HG03442 (cell line): ENCODE measurements around the gene SLC12A3.

Experiments
- ATAC-seq: cut with Tn5 transposase; IDR thresholded peaks from one replicate; pipeline ENCODE4 v1.9.1; 2021; ENCODE audit warnings: mild to moderate bottlenecking, moderate library complexity; ENCODE audit not compliant: unreplicated experiment

SLC12A3 gene

DNA sequence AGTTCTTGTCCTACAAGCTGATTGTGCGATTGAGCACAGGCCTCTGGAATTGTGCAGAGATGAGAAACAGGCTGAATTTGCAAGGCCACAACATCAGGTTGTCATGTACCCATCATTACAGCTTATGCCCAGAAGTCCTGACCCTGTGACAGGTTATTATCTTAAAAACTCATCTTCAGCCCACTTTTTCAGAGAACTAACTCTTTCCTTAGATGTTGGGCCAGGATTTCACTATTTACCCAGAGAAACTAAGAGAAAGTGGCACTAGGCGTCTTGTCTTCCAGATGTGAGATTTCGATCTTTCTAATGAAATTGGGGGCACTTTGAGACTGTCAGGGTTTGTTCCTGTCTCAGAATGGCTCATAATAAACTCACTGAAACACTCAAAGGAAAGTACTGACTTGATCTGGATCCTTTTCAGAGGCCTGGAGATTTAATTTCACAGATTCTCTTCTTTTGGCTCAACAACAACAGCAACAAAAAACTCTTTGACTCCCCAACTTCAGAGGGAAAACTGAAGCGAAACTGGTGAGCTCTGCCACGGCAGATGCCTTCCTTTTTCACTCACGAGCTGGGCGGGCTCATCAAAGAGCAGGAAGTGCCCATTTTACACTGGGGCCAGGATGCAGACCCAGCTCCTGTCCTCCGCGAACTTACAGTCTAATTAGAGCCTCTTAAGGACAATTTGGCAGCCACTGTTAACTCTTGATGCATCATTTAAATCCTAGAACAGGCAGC lies 17.7 kb upstream of the SLC12A3 start:
- ATAC-seq, result no peak

GRCh38 chr16:56848029-56848936 lies 16.7 kb upstream of the SLC12A3 start:
- no peak for ATAC-seq

- no peak for ATAC-seq
Observed at GRCh38 chr16:56848955-56849689, 15.9 kb upstream of the SLC12A3 start.

GRCh38 chr16:56849690-56850680 lies 15.0 kb upstream of the SLC12A3 start:
- no peak for ATAC-seq

- ATAC-seq, result no peak
Observed at GRCh38 chr16:56851671-56852400, 13.2 kb upstream of the SLC12A3 start.

DNA sequence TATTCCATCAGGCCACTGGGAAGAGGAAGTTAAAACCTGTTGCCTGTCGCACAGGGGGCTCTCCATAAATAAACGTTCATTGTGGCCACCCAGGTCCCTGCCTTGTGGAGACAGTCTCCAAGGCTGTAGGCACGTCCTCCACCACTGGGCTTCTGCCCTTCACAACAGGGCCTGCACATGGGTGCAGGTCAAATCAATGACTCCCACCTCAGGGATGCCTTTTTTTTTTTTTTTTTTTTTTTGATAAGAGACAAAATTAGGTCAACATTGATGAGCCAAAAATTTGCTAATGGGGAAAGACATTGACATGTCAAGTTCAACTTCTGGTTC lies 12.6 kb upstream of the SLC12A3 start:
- no peak for ATAC-seq

- no peak for ATAC-seq
Observed at GRCh38 chr16:56852968-56853367, 12.0 kb upstream of the SLC12A3 start.

DNA sequence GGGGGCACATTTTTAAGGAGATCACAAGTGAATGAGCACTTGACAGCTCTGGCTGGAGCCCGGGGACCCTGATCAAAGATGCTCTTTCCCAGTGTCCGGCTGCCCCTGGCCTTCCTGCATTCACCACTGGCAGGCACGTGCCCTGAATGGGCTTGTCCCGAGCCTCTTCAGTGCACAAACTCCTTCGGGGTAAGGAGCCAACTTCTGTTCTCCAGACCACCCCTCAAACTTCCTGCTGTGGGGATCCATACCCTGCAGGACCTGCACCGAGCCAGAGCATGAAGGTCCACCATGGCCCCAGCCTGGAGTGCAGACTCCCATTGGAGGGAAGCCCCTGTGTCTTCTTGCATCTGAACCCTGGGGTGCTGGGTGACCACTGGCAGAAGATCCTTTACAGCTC lies 9.8 kb upstream of the SLC12A3 start:
- ATAC-seq, result no peak

DNA sequence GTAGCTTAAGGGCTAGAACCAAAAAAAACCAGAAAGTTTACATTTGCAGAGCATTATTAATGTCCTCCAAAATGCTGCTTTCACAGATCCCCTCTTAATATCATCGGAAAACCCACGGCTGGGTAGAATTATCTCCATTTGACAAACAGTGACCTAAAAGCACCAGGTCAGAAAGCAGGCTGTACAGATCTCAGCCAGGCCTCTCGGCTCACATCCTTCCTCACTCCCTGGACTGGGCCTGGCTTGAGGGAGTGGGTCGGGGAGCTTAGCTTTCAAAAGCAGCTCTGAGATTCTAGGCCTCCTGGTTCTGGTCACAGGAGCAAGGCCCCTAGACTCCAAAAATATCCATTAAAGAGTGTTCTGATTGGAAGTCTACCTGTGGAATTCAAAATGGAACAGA lies 9.1 kb upstream of the SLC12A3 start:
- no peak for ATAC-seq

- no peak for ATAC-seq
Observed at GRCh38 chr16:56856876-56857447, 8.0 kb upstream of the SLC12A3 start.

DNA sequence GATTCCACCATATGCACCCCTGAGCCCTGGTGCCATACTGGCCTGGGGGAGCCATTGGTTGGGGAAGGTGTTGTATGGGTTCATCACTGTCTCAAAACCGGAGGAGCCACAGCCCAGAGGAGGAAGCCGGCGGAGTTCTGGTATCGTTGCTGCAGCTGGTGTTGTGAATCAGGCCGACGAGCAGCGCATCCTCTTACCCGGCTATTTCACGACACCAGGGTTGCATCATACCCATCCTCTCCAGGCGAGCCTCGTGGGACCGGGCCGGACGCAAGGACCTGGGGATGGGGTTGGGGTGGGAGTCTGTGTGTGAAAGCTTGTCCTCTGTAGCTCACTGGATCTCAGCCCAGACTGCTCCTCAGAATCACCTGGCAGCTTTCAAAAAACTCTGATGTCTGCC lies 6.6 kb upstream of the SLC12A3 start:
- ATAC-seq, result no peak

DNA sequence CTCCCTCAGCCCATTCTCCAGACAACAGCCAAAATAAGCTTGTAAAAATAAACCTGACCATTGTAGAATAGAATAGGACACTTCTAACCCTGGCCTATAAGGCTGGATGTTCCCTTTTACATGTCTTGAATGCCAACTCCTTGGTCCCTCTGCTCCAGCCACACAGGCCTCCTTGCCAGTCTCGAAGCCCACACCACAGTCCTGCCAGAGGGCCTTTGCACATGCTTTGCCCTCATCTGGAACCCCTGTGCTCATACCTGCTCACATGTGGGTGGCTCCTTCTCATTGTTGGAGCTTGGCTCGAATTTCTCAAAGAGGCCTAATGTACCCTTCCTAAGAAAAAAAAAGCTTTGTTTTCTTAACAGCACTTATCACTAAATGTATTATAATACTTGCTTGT lies 5.4 kb upstream of the SLC12A3 start:
- ATAC-seq, result no peak

DNA sequence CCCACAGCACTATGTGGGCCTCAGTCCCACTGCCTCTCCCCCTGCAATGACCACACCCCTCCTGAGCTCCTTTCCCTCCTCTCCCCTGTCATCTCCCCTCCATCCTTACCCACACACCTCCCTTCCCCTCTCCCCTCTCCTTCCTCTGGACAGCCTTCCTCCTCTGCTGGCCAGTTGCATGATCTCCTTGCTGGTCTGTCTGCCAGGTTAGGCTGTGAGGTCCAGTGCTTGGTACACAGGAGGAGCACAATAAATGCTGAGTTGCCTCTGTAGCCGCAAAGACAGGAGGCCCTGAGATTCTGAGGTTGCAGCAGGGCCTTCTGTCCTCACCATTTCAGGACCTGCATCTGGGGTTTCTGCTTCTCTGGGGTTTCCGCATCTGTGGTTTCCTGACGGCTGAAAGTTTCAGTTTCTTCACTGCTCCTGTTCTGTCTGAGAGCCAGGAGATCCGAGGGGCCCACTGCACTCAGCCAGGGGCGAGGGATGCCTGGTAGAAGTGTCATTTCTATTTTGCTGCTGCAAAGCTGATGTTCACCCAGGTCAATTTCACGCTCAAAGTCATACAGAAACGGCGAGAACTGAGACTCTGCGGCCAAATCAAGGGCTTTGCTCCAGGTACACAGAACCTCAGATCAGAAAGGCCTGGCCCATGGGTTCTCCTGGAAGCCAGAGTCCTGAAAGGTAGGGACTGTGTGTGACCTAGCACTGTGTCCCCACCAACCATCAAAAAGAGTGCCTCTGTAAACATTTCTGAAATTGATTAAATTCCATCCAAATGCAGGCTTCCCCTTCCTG lies 4.6 kb upstream of the SLC12A3 start:
- ATAC-seq, result peak; percentile 62

DNA sequence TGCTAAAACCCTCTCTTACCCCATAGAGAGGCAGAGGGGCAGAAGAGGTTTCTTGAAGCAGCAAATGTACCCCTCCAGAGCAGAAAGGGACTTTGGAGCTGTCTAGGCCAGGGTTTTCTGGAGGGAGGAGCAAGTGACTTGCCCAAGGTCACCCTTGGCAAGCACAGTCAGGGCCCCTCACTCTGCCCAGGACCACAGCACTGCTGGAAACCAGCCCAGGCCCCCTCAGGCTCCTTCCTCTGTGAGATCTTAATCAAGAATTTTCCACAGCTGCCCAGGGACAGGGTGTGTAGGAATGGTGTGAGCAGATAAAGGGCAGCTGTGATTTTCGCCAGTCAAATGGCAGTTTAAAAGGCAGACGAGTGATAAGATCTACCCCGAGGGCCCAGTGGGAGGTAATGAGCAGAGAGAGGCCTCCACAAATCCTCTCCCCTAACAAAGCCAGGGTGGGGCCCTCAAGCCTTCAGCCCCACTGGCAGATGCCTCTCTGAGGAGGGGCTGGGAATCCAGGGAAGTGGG lies 3.9 kb upstream of the SLC12A3 start:
- ATAC-seq, result no peak

DNA sequence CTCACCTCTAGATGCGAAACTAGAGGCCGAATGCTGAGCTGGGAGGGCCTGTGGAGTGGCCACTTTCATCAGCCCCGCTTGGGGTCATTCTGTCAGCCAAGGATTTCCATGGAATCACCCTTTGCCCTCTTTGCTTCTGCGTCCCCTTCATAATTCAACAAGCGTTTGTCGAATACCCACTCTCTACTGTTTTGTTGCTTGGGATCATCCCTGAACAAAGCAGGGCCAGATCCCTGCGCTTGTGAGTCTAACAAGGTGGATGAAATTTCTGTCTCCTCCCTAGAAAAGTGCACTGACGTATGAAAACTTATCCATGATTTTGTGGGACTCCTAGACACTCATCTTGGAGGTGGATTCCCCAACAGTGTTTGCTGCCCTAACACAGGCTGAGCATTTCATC lies 3.3 kb upstream of the SLC12A3 start:
- no peak for ATAC-seq

DNA sequence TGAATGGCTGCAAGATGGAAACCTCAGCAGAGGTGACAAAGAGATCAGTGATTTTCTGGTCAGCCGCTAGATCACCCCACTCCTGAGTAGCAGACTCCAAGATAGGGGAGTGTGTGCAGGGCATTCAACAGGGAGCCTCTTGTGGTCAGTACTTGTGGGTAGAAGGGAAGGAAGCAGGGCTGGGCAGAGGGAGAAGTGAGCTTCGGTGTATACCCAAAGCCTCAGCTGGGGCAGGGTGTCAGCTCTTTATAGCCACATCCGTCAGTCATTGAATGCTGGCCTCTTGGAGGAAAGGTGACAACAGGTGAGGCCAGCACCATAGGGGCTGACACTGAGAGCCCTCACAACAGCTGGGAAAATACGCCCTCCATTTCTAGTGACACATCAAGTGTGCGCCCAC lies 2.2 kb upstream of the SLC12A3 start:
- ATAC-seq, result no peak

DNA sequence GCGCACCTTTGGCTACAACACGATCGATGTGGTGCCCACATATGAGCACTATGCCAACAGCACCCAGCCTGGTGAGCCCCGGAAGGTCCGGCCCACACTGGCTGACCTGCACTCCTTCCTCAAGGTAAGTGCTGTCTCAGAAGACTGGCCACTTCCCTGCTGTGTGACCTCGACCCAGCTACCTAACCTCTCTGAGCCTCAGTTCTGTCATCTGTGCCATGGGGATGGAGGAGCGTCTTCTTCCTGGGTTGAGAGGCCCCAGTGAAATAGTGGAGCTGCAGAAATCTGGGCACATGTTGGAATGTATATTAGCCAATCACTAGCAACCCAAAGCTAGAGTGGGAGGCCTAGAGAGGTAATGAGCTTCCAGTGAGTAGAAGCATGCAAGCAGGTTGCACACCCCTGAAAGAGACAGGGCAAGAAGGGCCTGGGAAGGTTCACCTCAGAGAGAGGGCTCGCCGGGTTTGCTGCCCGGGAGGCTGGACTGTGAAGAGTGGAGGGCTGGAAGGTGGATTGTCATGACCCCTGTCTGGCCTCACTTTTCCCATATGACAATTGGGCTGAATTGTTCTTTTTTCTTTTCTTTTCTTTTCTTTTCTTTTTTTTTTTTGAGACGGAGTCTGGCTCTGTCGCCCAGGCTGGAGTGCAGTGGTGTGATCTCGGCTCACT lies 521 bp downstream of the SLC12A3 start:
- no peak for ATAC-seq
